HepG2 (cell line): ENCODE measurements around the gene ZNF683. TPM values are rescaled to one million over a fixed set of nuclear protein-coding genes. Genes with fewer than 3 reads are reported as not detected.

Source experiments
- ATAC-seq: fragments of 200-7000 bp; cut with Tn5 transposase; 3 replicates; pipeline ENCODE4 v1.9.1; 2020; ENCODE audit warnings: mild to moderate bottlenecking, moderate library complexity
- BruUV-seq: library from RNA; stranded (reverse); fragments of 400-500 nt; replicated peaks from 2 replicates; lab custom pipeline; 2021; lab: Mats Ljungman, UMichigan
- CTCF ChIA-PET: fragments of 300-600 bp; formaldehyde crosslinking; extraction: SDS; loops from one replicate; lab custom pipeline; 2021; ENCODE audit warnings: low total read pairs, inconsistent platforms, low intra/inter-chr PET ratio; lab: Yijun Ruan, JAX
- POLR2A ChIA-PET: fragments of 350-600 bp; sonication (Branson Sonifier 250); formaldehyde crosslinking; loops from one replicate; lab custom pipeline; 2020; ENCODE audit warnings: antibody characterized with exemption, inconsistent platforms; lab: Yijun Ruan, JAX
- DNase-seq: peaks from one replicate; pipeline ENCODE4 v3.0.0-alpha.2; 2015; ENCODE audit warnings: low spot score
- FAIRE-seq: peaks from 3 replicates; lab custom pipeline; 2011; peaks lifted over from hg19 to GRCh38; lab: Jason Lieb, UNC
- H2AFZ ChIP-seq: one replicate; pipeline ENCODE4 v1.6.1; 2011; ENCODE audit warnings: low read length, inconsistent platforms
- H3K27ac ChIP-seq: fragments of 300-600 bp; 3 replicates; pipeline ENCODE4 v1.8.0; 2011; ENCODE audit warnings: mixed run types, mild to moderate bottlenecking, mixed read lengths, low read length, inconsistent platforms; ENCODE audit not compliant: insufficient read depth; ENCODE audit errors: extremely low read length
- H3K27me3 ChIP-seq, 2 experiments: fragments of 200-600 bp in 1 of 2; 2 replicates in 1 of 2; 3 replicates in 1 of 2; pipeline versions ENCODE4 v1.6.0 to v1.8.0; 2011; ENCODE audit warnings: low read length in 2 of 2, mild to moderate bottlenecking in 2 of 2, moderate library complexity in 2 of 2, inconsistent platforms in 1 of 2; ENCODE audit not compliant: insufficient read depth in 2 of 2, control insufficient read depth in 1 of 2
- H3K36me3 ChIP-seq, 2 experiments: fragments of 200-600 bp in 1 of 2; replicated peaks in 1 of 2; 2 replicates in 1 of 2; 3 replicates in 1 of 2; pipeline versions ENCODE4 v1.5.1 to v1.8.0; 2011; ENCODE audit warnings: low read length in 2 of 2, inconsistent platforms in 1 of 2; ENCODE audit not compliant: insufficient read depth in 2 of 2, control insufficient read depth in 1 of 2
- H3K4me1 ChIP-seq: 2 replicates; pipeline ENCODE4 v1.5.1; 2012; ENCODE audit warnings: low read length, inconsistent platforms; ENCODE audit not compliant: insufficient read depth
- H3K4me2 ChIP-seq: 2 replicates; pipeline ENCODE4 v1.6.0; 2011; ENCODE audit warnings: low read depth, low read length, inconsistent platforms
- H3K4me3 ChIP-seq, 3 experiments: fragments of 200-600 bp in 1 of 3; sonication (generic), shearing (Covaris generic) in 1 of 3; replicated peaks in 1 of 3; 2 replicates each; pipeline ENCODE4 v1.5.1; 2011 to 2016; ENCODE audit warnings: low read length in 3 of 3, inconsistent platforms in 2 of 3, low read depth in 2 of 3, mild to moderate bottlenecking in 2 of 3, control low read depth in 1 of 3, mixed read lengths in 1 of 3; ENCODE audit not compliant: insufficient read depth in 1 of 3
- H3K79me2 ChIP-seq: one replicate; pipeline ENCODE4 v1.6.1; 2011; ENCODE audit warnings: low read length, inconsistent platforms; ENCODE audit not compliant: insufficient read depth
- H3K9ac ChIP-seq: 2 replicates; pipeline ENCODE4 v1.6.0; 2011; ENCODE audit warnings: mild to moderate bottlenecking, low read depth, low read length, inconsistent platforms; ENCODE audit not compliant: insufficient read depth
- H3K9me3 ChIP-seq: 2 replicates; pipeline ENCODE4 v1.5.1; 2012; ENCODE audit warnings: mild to moderate bottlenecking, low read length
- H4K20me1 ChIP-seq: 2 replicates; pipeline ENCODE4 v1.6.0; 2011; ENCODE audit warnings: inconsistent platforms, mild to moderate bottlenecking, low read length, moderate library complexity; ENCODE audit not compliant: insufficient read depth
- ASH2L ChIP-seq: fragments of 300-600, 200-600 bp; sonication (generic); IDR thresholded peaks from 2 replicates; pipeline ENCODE4 v1.7.0; 2017; ENCODE audit warnings: low read depth, mild to moderate bottlenecking, moderate library complexity, mixed read lengths, low read length; ENCODE audit not compliant: insufficient read length
- FOXA1 ChIP-seq, 2 experiments: fragments of 450-650 bp in 1 of 2; sonication (generic) in 1 of 2; formaldehyde crosslinking in 1 of 2; IDR thresholded peaks; 2 replicates each; pipeline versions ENCODE4 v1.4.0 to v1.6.1; 2016 to 2020; ENCODE audit warnings: missing genetic modification reagents in 1 of 2
- FOXK1 ChIP-seq: sonication (generic); formaldehyde crosslinking; IDR thresholded peaks from 2 replicates; pipeline ENCODE4 v1.4.0; 2020; ENCODE audit warnings: low read depth, missing genetic modification reagents, borderline replicate concordance
- FOXK2 ChIP-seq: fragments of 450-650 bp; IDR thresholded peaks from 2 replicates; pipeline ENCODE4 v1.6.1; 2016
- GPN1 ChIP-seq: sonication (generic); formaldehyde crosslinking; IDR thresholded peaks from 2 replicates; pipeline ENCODE4 v1.5.1; 2020; ENCODE audit warnings: missing genetic modification reagents, borderline replicate concordance
- HOXA3 ChIP-seq: sonication (generic); formaldehyde crosslinking; IDR thresholded peaks from 2 replicates; pipeline ENCODE4 v1.5.0; 2020; ENCODE audit warnings: missing genetic modification reagents
- HOXA5 ChIP-seq: sonication (generic); formaldehyde crosslinking; IDR thresholded peaks from 2 replicates; pipeline ENCODE4 v1.4.0; 2020; ENCODE audit warnings: missing genetic modification reagents
- KDM2A ChIP-seq: sonication (generic); formaldehyde crosslinking; IDR thresholded peaks from 2 replicates; pipeline ENCODE4 v1.4.0; 2020; ENCODE audit warnings: low read depth, missing genetic modification reagents, borderline replicate concordance
- KLF12 ChIP-seq: sonication (generic); formaldehyde crosslinking; IDR thresholded peaks from 2 replicates; pipeline ENCODE4 v1.4.0; 2020; ENCODE audit warnings: missing genetic modification reagents, borderline replicate concordance
- MTA3 ChIP-seq: sonication (generic); formaldehyde crosslinking; IDR thresholded peaks from 2 replicates; pipeline ENCODE4 v1.4.0; 2020; ENCODE audit warnings: missing genetic modification reagents
- MXD4 ChIP-seq: IDR thresholded peaks from 2 replicates; pipeline ENCODE4 v1.6.1; 2016; ENCODE audit warnings: mild to moderate bottlenecking, missing biosample characterization, missing genetic modification reagents
- RORA ChIP-seq: sonication (generic); formaldehyde crosslinking; IDR thresholded peaks from 2 replicates; pipeline ENCODE4 v1.5.0; 2020; ENCODE audit warnings: mild to moderate bottlenecking, missing genetic modification reagents, moderate library complexity
- ZNF431 ChIP-seq: sonication (generic); formaldehyde crosslinking; IDR thresholded peaks from 2 replicates; pipeline ENCODE4 v1.9.0; 2022; ENCODE audit warnings: missing genetic modification reagents, low read depth, mild to moderate bottlenecking, borderline replicate concordance
- ZNF619 ChIP-seq: sonication (generic); formaldehyde crosslinking; IDR thresholded peaks from 2 replicates; pipeline ENCODE4 v1.4.0; 2020; ENCODE audit warnings: mild to moderate bottlenecking, missing genetic modification reagents
- WGBS: methylation state at CpG from one replicate; pipeline ENCODE4 v1.1.6; 2017; ENCODE audit warnings: low lambda C conversion rate; 5-methylcytosine and 5-hydroxymethylcytosine counted together
- in situ Hi-C: cut with HindIII; loops from 2 replicates; pipeline ENCODE4 v1.10.0; 2017; ENCODE audit warnings: low pct_unique_long_range_greater_than_20kb; ENCODE audit not compliant: extremely low pct_ligation_motif_present
- intact Hi-C: fragments of 100-400 bp; cut with micrococcal nuclease; formaldehyde crosslinking; loops from one replicate; pipeline ENCODE4 v1.10.0; 2022; ENCODE audit not compliant: unreplicated experiment
- polyA plus RNA-seq, 8 experiments: library from polyadenylated mRNA; depleted of rRNA in 3 of 8; stranded (reverse) in 7 of 8; unstranded in 1 of 8; fragments of >200 nt; fragmentation: Illumina TruSeq in 4 of 8; extraction: Trizol in 4 of 8; gene quantifications; 2 replicates each; pipeline versions ENCODE4 v1.2.1 to v1.2.3, GENCODE V29; 2011 to 2016; ENCODE audit warnings: low read depth in 4 of 8, missing spikeins in 1 of 8, mixed read lengths in 1 of 8; ENCODE audit not compliant: insufficient read depth in 1 of 8
- total RNA-seq, 5 experiments: library from RNA; depleted of rRNA; stranded (reverse); fragments of >200 nt; fragmentation: Illumina TruSeq; extraction: Trizol; gene quantifications; 2 replicates each; pipeline ENCODE4 v1.2.3, GENCODE V29; 2016; ENCODE audit warnings: low read depth in 1 of 5
- TF ChIP-seq, protein P1 (sequence below): IDR thresholded peaks from 2 replicates; pipeline ENCODE4 v1.6.1; 2018; ENCODE audit warnings: missing genetic modification reagents
- TF ChIP-seq, protein P2 (sequence below): sonication (generic); formaldehyde crosslinking; IDR thresholded peaks from 2 replicates; pipeline ENCODE4 v1.4.0; 2020; ENCODE audit warnings: mild to moderate bottlenecking, missing genetic modification reagents

Gene ZNF683
- total and polyA plus RNA-seq, 2 of the 13 experiments (the other 11 are each of a cell fraction or from before 2014, with no cell fraction given), result not detected

DNA sequence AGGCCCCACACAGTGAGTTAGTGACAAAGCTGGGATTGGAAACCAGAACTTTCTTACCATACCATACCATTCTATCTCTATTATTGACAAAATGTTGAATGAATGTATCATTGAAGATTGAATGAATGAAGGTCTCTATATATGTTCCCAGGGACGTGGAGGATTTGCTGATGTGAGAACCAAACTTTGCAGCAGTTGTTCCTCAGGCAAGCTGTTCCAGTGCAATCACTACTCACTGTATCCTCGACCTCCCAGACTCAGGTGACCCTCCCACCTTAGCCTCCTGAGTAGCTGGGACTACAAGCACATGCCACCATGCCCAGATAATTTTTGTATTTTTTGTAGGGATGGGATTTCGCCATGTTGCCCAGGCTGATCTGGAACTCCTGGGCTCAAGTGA is 26.5 kb upstream of the ZNF683 start (continued):
- TF ChIP-seq, protein P1, sequence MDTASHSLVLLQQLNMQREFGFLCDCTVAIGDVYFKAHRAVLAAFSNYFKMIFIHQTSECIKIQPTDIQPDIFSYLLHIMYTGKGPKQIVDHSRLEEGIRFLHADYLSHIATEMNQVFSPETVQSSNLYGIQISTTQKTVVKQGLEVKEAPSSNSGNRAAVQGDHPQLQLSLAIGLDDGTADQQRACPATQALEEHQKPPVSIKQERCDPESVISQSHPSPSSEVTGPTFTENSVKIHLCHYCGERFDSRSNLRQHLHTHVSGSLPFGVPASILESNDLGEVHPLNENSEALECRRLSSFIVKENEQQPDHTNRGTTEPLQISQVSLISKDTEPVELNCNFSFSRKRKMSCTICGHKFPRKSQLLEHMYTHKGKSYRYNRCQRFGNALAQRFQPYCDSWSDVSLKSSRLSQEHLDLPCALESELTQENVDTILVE (CRISPR knock-in tag), result no peak
- TF ChIP-seq MTA3 (no peak), FOXA1 (IDR thresholded peaks at IDR 0.05) (no peak), FOXA1 (CRISPR knock-in tag; IDR thresholded peaks at IDR 0.05) (no peak)

DNA sequence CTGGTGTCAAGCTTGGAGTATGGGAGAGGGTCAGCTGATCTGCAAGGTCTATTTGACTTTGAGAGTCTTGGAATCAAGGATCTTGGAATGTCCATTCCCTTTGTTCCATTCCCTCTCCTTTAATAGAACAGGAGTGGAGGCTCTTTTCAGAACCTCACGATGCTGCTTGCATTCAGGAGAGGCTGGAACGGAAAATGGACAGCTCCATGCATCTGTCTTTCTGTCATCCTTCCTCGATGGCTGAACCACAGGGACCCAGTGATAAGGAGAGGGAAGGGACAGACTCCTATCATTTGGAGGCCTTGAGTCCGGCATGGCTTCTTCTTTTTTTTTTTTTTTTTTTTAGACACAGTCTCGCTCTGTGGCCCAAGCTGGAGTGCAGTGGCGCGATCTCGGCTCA is 23.2 kb upstream of the ZNF683 start:
- DNase-seq, result no peak
- intact Hi-C loops, result no loop called here
- no peaks in the 10 kb centered on the region for H3K36me3 ChIP-seq

More for the DNA sequence above, 23.2 kb upstream of the ZNF683 start:
- peaks cover 22% of the 10 kb centered on the region for H3K4me1 ChIP-seq
- no peaks in the 10 kb centered on the region; a peak in 1 of 5 replicates for H3K27me3 ChIP-seq
- ATAC-seq, result no peak
- H3K4me3 ChIP-seq, result no peak overlapping the region
- CTCF ChIA-PET, result interaction anchor here (1.3 kb wide), 1 partner anchor 120 kb away, joined by 3 read pairs; no protein-coding TSS in a partner anchor
- no peak overlapping the region for H3K4me2 ChIP-seq
- BruUV-seq, result no TSS peak
- no peak overlapping the region for H2AFZ ChIP-seq
- no peak for TF ChIP-seq RORA (CRISPR knock-in tag)
- TF ChIP-seq FOXK2, result no peak
- no peak for TF ChIP-seq KLF12 (CRISPR knock-in tag)
- no peak for TF ChIP-seq GPN1 (CRISPR knock-in tag)
- TF ChIP-seq MXD4, result no peak
- no peak for TF ChIP-seq HOXA5 (CRISPR knock-in tag)
- TF ChIP-seq, protein P2, sequence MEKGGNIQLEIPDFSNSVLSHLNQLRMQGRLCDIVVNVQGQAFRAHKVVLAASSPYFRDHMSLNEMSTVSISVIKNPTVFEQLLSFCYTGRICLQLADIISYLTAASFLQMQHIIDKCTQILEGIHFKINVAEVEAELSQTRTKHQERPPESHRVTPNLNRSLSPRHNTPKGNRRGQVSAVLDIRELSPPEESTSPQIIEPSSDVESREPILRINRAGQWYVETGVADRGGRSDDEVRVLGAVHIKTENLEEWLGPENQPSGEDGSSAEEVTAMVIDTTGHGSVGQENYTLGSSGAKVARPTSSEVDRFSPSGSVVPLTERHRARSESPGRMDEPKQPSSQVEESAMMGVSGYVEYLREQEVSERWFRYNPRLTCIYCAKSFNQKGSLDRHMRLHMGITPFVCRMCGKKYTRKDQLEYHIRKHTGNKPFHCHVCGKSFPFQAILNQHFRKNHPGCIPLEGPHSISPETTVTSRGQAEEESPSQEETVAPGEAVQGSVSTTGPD (CRISPR knock-in tag), result no peak
- no peak for TF ChIP-seq KDM2A (CRISPR knock-in tag)
- no peak for TF ChIP-seq ASH2L
- TF ChIP-seq HOXA3, result no peak
- TF ChIP-seq ZNF431 (CRISPR knock-in tag), result no peak
- no peak for TF ChIP-seq ZNF619 (CRISPR knock-in tag)
- TF ChIP-seq FOXK1 (CRISPR knock-in tag), result no peak
- in situ Hi-C loops, result no loop called here
- FAIRE-seq, result no peak
- H3K79me2 ChIP-seq, result no peaks in the 10 kb centered on the region
- no peak overlapping the region for H3K27ac ChIP-seq
- no peak overlapping the region for H3K9ac ChIP-seq
- WGBS, result 38% methylated on average over 8 of the region's 8 CpGs
- POLR2A ChIA-PET, result no interaction called here
- H3K9me3 ChIP-seq, result no peaks in the 10 kb centered on the region
- H4K20me1 ChIP-seq, result no peaks in the 10 kb centered on the region
